NT2/D1 (cell line): ENCODE data around the gene AGBL1.

Experiments used
- DNase-seq: peaks from one replicate; pipeline ENCODE4 v3.0.0-alpha.2; 2011; ENCODE audit warnings: low read depth, low spot score
- H3K27me3 ChIP-seq: 2 replicates; pipeline ENCODE4 v1.6.0; 2011; ENCODE audit warnings: mild to moderate bottlenecking; ENCODE audit not compliant: insufficient read length, insufficient read depth
- H3K36me3 ChIP-seq: 2 replicates; pipeline ENCODE4 v1.6.1; 2011; ENCODE audit warnings: mild to moderate bottlenecking, low read length, mixed read lengths; ENCODE audit not compliant: insufficient read depth, insufficient read length
- H3K4me1 ChIP-seq: 2 replicates; pipeline ENCODE4 v1.5.1; 2011; ENCODE audit not compliant: insufficient read depth, insufficient read length
- H3K4me3 ChIP-seq: 2 replicates; pipeline ENCODE4 v1.5.1; 2011; ENCODE audit warnings: low read depth; ENCODE audit not compliant: insufficient read length
- H3K9ac ChIP-seq: 2 replicates; pipeline ENCODE4 v1.6.0; 2011; ENCODE audit warnings: low read depth; ENCODE audit not compliant: insufficient read length
- H3K9me3 ChIP-seq: 2 replicates; pipeline ENCODE4 v1.5.1; 2011; ENCODE audit warnings: mild to moderate bottlenecking, low read length; ENCODE audit not compliant: insufficient read depth
- SUZ12 ChIP-seq: IDR thresholded peaks from 2 replicates; pipeline ENCODE4 v1.6.1; 2011; ENCODE audit not compliant: insufficient read length, insufficient read depth; ENCODE audit errors: extremely low read depth
- YY1 ChIP-seq: IDR thresholded peaks from 2 replicates; pipeline ENCODE4 v1.6.1; 2011; ENCODE audit not compliant: insufficient read length, insufficient read depth
- ZNF274 ChIP-seq: IDR thresholded peaks from 2 replicates; pipeline ENCODE4 v1.6.1; 2011; ENCODE audit warnings: mild to moderate bottlenecking, low read depth, low read length

Gene AGBL1

GRCh38 chr15:86879250-86880229, 799.9 kb downstream of the AGBL1 start:
- no peak for DNase-seq
- Histone ChIP-seq H3K27me3 (no peaks in the 10 kb centered on the region), H3K9me3 (no peaks in the 10 kb centered on the region), H3K36me3 (no peaks in the 10 kb centered on the region), H3K9ac (no peak overlapping the region), H3K4me1 (no peaks in the 10 kb centered on the region), H3K4me3 (no peak overlapping the region)
- no peak for TF ChIP-seq SUZ12
- no peak for TF ChIP-seq ZNF274
- TF ChIP-seq YY1 = no peak

GRCh38 chr15:86885616-86886015, 805.9 kb downstream of the AGBL1 start:
- TF ChIP-seq YY1 = no peak
- no peak for TF ChIP-seq ZNF274
- no peak for TF ChIP-seq SUZ12
- Histone ChIP-seq H3K4me3 (no peak overlapping the region), H3K4me1 (no peaks in the 10 kb centered on the region), H3K9me3 (no peaks in the 10 kb centered on the region), H3K27me3 (no peaks in the 10 kb centered on the region), H3K36me3 (no peaks in the 10 kb centered on the region), H3K9ac (no peak overlapping the region)
- no peak for DNase-seq

GRCh38 chr15:86892774-86893449, 813.2 kb downstream of the AGBL1 start:
- no peaks in the 10 kb centered on the region for H3K27me3 ChIP-seq
- no peaks in the 10 kb centered on the region for H3K4me1 ChIP-seq
- no peaks in the 10 kb centered on the region for H3K9me3 ChIP-seq
- DNase-seq = peak; percentile 50
- no peak for TF ChIP-seq SUZ12
- TF ChIP-seq YY1 = no peak
- TF ChIP-seq ZNF274 = no peak
- no peak overlapping the region for H3K4me3 ChIP-seq
- H3K9ac ChIP-seq = no peak overlapping the region
- no peaks in the 10 kb centered on the region for H3K36me3 ChIP-seq

GRCh38 chr15:86894269-86894668, 814.6 kb downstream of the AGBL1 start:
- Histone ChIP-seq H3K27me3 (no peaks in the 10 kb centered on the region), H3K36me3 (no peaks in the 10 kb centered on the region), H3K4me1 (no peaks in the 10 kb centered on the region), H3K9ac (no peak overlapping the region), H3K9me3 (no peaks in the 10 kb centered on the region), H3K4me3 (no peak overlapping the region)
- DNase-seq = no peak
- no peak for TF ChIP-seq SUZ12
- TF ChIP-seq ZNF274 = no peak
- no peak for TF ChIP-seq YY1

GRCh38 chr15:86903642-86904421, 824.2 kb downstream of the AGBL1 start:
- Histone ChIP-seq H3K9me3 (0 out of 2 replicates have a peak, but pooled peaks cover 5% of the 10 kb centered on the region), H3K27me3 (no peaks in the 10 kb centered on the region), H3K9ac (no peak overlapping the region), H3K4me3 (no peak overlapping the region), H3K4me1 (no peaks in the 10 kb centered on the region), H3K36me3 (no peaks in the 10 kb centered on the region)
- no peak for TF ChIP-seq YY1
- no peak for TF ChIP-seq ZNF274
- no peak for TF ChIP-seq SUZ12
- DNase-seq = no peak

- no peaks in the 10 kb centered on the region for H3K27me3 ChIP-seq
- no peak for TF ChIP-seq SUZ12
- no peak for TF ChIP-seq YY1
- TF ChIP-seq ZNF274 = no peak
- no peak for DNase-seq
- no peak overlapping the region for H3K9ac ChIP-seq
- 0 out of 2 replicates have a peak, but pooled peaks cover 5% of the 10 kb centered on the region for H3K9me3 ChIP-seq
- H3K4me3 ChIP-seq = no peak overlapping the region
- H3K4me1 ChIP-seq = no peaks in the 10 kb centered on the region
- no peaks in the 10 kb centered on the region for H3K36me3 ChIP-seq
Measured at GRCh38 chr15:86905625-86906256, 826.1 kb downstream of the AGBL1 start.
